K562 (cell line): ENCODE data around the gene NRXN3. TPM values are rescaled to one million over a fixed set of nuclear protein-coding genes. Genes with fewer than 3 reads are reported as not detected.

Source experiments
- ATAC-seq: fragments of 200-7000 bp; cut with Tn5 transposase; 3 replicates; pipeline ENCODE4 v1.9.1; 2020; ENCODE audit warnings: moderate library complexity
- BruUV-seq: library from RNA; stranded (reverse); fragments of 400-500 nt; replicated peaks from 2 replicates; lab custom pipeline; 2021; lab: Mats Ljungman, UMichigan
- CTCF ChIA-PET: fragments of 300-600 bp; formaldehyde crosslinking; extraction: SDS; loops from one replicate; lab custom pipeline; 2021; ENCODE audit warnings: low intra/inter-chr PET ratio; lab: Yijun Ruan, JAX
- POLR2A ChIA-PET: fragments of 300-600, 350-650 bp; sonication (Branson Sonifier 250); formaldehyde crosslinking; extraction: SDS; loops from one replicate; lab custom pipeline; 2021; ENCODE audit warnings: antibody characterized with exemption, inconsistent platforms; lab: Yijun Ruan, JAX
- DNase-seq, 4 experiments: peaks; one replicate each; pipeline versions ENCODE4 v3.0.0 to v3.0.0-alpha.2; 2011 to 2018; ENCODE audit warnings: low spot score in 3 of 4, mixed read lengths in 3 of 4; ENCODE audit errors: extremely low read depth in 1 of 4
- FAIRE-seq: peaks from 2 replicates; lab custom pipeline; 2011; peaks lifted over from hg19 to GRCh38; lab: Jason Lieb, UNC
- H2AFZ ChIP-seq: 2 replicates; pipeline ENCODE4 v1.6.0; 2011; ENCODE audit warnings: low read depth, low read length, control low read depth, inconsistent platforms
- H3K27ac ChIP-seq: fragments of 200-600 bp; 3 replicates; pipeline ENCODE4 v1.8.0; 2011; ENCODE audit warnings: low read depth, mild to moderate bottlenecking, control low read depth, inconsistent platforms, low read length, moderate library complexity, mixed read lengths; ENCODE audit errors: extremely low read depth
- H3K27me3 ChIP-seq, 2 experiments: fragments of 300-600 bp in 1 of 2; 2 replicates in 1 of 2; 3 replicates in 1 of 2; pipeline versions ENCODE4 v1.6.0 to v1.8.0; 2011; ENCODE audit warnings: inconsistent platforms in 2 of 2, low read length in 2 of 2, mild to moderate bottlenecking in 1 of 2, mixed read lengths in 1 of 2, moderate library complexity in 1 of 2; ENCODE audit not compliant: control insufficient read depth in 2 of 2, insufficient read depth in 2 of 2
- H3K36me3 ChIP-seq: fragments of 300-600 bp; 3 replicates; pipeline ENCODE4 v1.8.0; 2011; ENCODE audit warnings: mild to moderate bottlenecking, low read length, inconsistent platforms; ENCODE audit not compliant: control insufficient read depth, insufficient read depth
- H3K4me1 ChIP-seq, 2 experiments: fragments of 200-600 bp in 1 of 2; replicated peaks in 1 of 2; 2 replicates in 1 of 2; 3 replicates in 1 of 2; pipeline versions ENCODE4 v1.5.1 to v1.8.0; 2011; ENCODE audit warnings: inconsistent platforms in 2 of 2, low read length in 2 of 2, mild to moderate bottlenecking in 1 of 2, mixed read lengths in 1 of 2, moderate library complexity in 1 of 2; ENCODE audit not compliant: control insufficient read depth in 2 of 2, insufficient read depth in 2 of 2
- H3K4me2 ChIP-seq: 2 replicates; pipeline ENCODE4 v1.6.1; 2011; ENCODE audit warnings: low read length, control low read depth, inconsistent platforms, mixed read lengths; ENCODE audit not compliant: insufficient read depth
- H3K4me3 ChIP-seq: fragments of 200-600 bp; sonication (generic), shearing (Covaris generic); 2 replicates; pipeline ENCODE4 v1.5.1; 2016; ENCODE audit warnings: control low read depth, inconsistent platforms
- H3K79me2 ChIP-seq: fragments of 200-600 bp; 3 replicates; pipeline ENCODE4 v1.8.0; 2011; ENCODE audit warnings: low read length, inconsistent platforms; ENCODE audit not compliant: control insufficient read depth, insufficient read depth
- H3K9ac ChIP-seq, 2 experiments: 2 replicates each; pipeline versions ENCODE4 v1.6.0 to v1.6.1; 2011; ENCODE audit warnings: low read depth in 2 of 2, low read length in 2 of 2, control low read depth in 1 of 2, inconsistent platforms in 1 of 2, mild to moderate bottlenecking in 1 of 2, mixed read lengths in 1 of 2; ENCODE audit not compliant: insufficient read depth in 1 of 2
- H3K9me1 ChIP-seq: one replicate; pipeline ENCODE4 v1.6.0; 2011; ENCODE audit warnings: inconsistent platforms, mild to moderate bottlenecking, low read length, moderate library complexity; ENCODE audit not compliant: control insufficient read depth, insufficient read depth
- H3K9me3 ChIP-seq: replicated peaks from 2 replicates; pipeline ENCODE4 v1.5.1; 2011; ENCODE audit warnings: low read depth, low read length, inconsistent platforms; ENCODE audit not compliant: control insufficient read depth, insufficient read depth
- H4K20me1 ChIP-seq: replicated peaks from 2 replicates; pipeline ENCODE4 v1.6.1; 2011; ENCODE audit warnings: low read length, inconsistent platforms, mixed read lengths; ENCODE audit not compliant: control insufficient read depth, insufficient read depth
- MAFK ChIP-seq: IDR thresholded peaks from 2 replicates; pipeline ENCODE4 v1.6.1; 2011; ENCODE audit warnings: low read length, improper control_type of control experiment
- MTF1 ChIP-seq: fragments of 250-450 bp; sonication (Bioruptor Pico); IDR thresholded peaks from 2 replicates; pipeline ENCODE4 v1.9.0; 2021; ENCODE audit warnings: moderate library complexity, mild to moderate bottlenecking, inconsistent platforms, borderline replicate concordance
- RFX1 ChIP-seq: fragments of 450-650 bp; IDR thresholded peaks from 2 replicates; pipeline ENCODE4 v1.6.1; 2016; ENCODE audit warnings: mild to moderate bottlenecking, moderate library complexity
- ZNF239 ChIP-seq: fragments of 250-450 bp; sonication (Bioruptor Pico); IDR thresholded peaks from 2 replicates; pipeline ENCODE4 v1.4.0; 2020; ENCODE audit warnings: mild to moderate bottlenecking
- ZNF584 ChIP-seq: fragments of 200-800 bp; sonication (Bioruptor generic); IDR thresholded peaks from 2 replicates; pipeline ENCODE4 v1.6.1; 2016; ENCODE audit warnings: low read depth, mild to moderate bottlenecking, missing genetic modification characterization, missing compliant biosample characterization
- WGBS: fragments of 100-300 bp; shearing (Covaris generic); methylation state at CpG from one replicate; pipeline ENCODE4 v1.1.6; 2016; ENCODE audit warnings: low coverage, mixed read lengths; ENCODE audit not compliant: insufficient coverage; ENCODE audit errors: missing lambda C conversion rate; 5-methylcytosine and 5-hydroxymethylcytosine counted together
- in situ Hi-C: fragments of 300-500 bp; cut with MboI; formaldehyde crosslinking; loops from 4 replicates; pipeline ENCODE4 v1.15.0; 2018; ENCODE audit warnings: inconsistent platforms, mixed read lengths
- intact Hi-C: fragments of 100-400 bp; cut with micrococcal nuclease; formaldehyde crosslinking; loops from 2 replicates; pipeline ENCODE4 v1.14.2; 2022
- polyA plus RNA-seq, 8 experiments: library from polyadenylated mRNA; depleted of rRNA in 4 of 8; stranded (reverse) in 5 of 8; unstranded in 3 of 8; fragments of >200 nt; fragmentation: Nextera tagmentation in 2 of 8; fragmentation: Illumina TruSeq in 1 of 8; extraction: Ambion mirVana in 2 of 8; extraction: Trizol in 1 of 8; gene quantifications; 2 replicates each; pipeline versions ENCODE4 v1.2.1 to v1.2.3, GENCODE V29; 2011 to 2014; ENCODE audit warnings: inconsistent platforms in 1 of 8, missing spikeins in 1 of 8
- total RNA-seq, 7 experiments: library from RNA; depleted of rRNA in 6 of 7; stranded (reverse); fragments of >200 nt in 6 of 7; fragmentation: Illumina TruSeq in 2 of 7; extraction: Trizol in 2 of 7; gene quantifications; 2 replicates each; pipeline versions ENCODE4 v1.2.1 to v1.2.3, GENCODE V29; 2011 to 2021; ENCODE audit warnings: low replicate concordance in 1 of 7
- TF ChIP-seq, protein P1 (sequence below), 2 experiments: fragments of 450-650 bp in 1 of 2; sonication (generic) in 1 of 2; formaldehyde crosslinking in 1 of 2; IDR thresholded peaks in 1 of 2; conservative IDR thresholded peaks in 1 of 2; 2 replicates each; pipeline versions ENCODE4 v1.6.1 to v1.8.1; 2016 to 2023; ENCODE audit warnings: mild to moderate bottlenecking in 2 of 2, moderate library complexity in 2 of 2, inconsistent platforms in 1 of 2, missing genetic modification reagents in 1 of 2

NRXN3 gene
- total and polyA plus RNA-seq, 9 of the 15 experiments (the other 6 are each of a cell fraction or from before 2014, with no cell fraction given) = 0.09 TPM; not detected in 8

GRCh38 chr14:79242666-79243065 lies 1072.5 kb downstream of the NRXN3 start:
- no TSS peak for BruUV-seq
- no peaks in the 10 kb centered on the region for H3K4me1 ChIP-seq
- H3K27me3 ChIP-seq = no peaks in the 10 kb centered on the region
- no peak overlapping the region for H3K27ac ChIP-seq
- no peak for ATAC-seq
- no peaks in the 10 kb centered on the region for H3K9me3 ChIP-seq
- no peaks in the 10 kb centered on the region for H4K20me1 ChIP-seq
- in situ Hi-C loops (no loop called here), intact Hi-C loops (no loop called here)
- no peak for DNase-seq
- H2AFZ ChIP-seq = no peak overlapping the region
- no peaks in the 10 kb centered on the region for H3K36me3 ChIP-seq
- ChIA-PET CTCF (no interaction called here), POLR2A (no interaction called here)
- no peak overlapping the region for H3K4me2 ChIP-seq
- H3K9me1 ChIP-seq = no peaks in the 10 kb centered on the region
- no peak for FAIRE-seq
- H3K4me3 ChIP-seq = no peak overlapping the region
- H3K9ac ChIP-seq = no peak overlapping the region
- H3K79me2 ChIP-seq = no peaks in the 10 kb centered on the region
- no peak for TF ChIP-seq ZNF239
- no peak for TF ChIP-seq ZNF584
- TF ChIP-seq, protein P1, sequence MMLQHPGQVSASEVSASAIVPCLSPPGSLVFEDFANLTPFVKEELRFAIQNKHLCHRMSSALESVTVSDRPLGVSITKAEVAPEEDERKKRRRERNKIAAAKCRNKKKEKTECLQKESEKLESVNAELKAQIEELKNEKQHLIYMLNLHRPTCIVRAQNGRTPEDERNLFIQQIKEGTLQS (IDR thresholded peaks at IDR 0.05) = no peak
- TF ChIP-seq, protein P1 (CRISPR knock-in tag; conservative IDR thresholded peaks at IDR 0.05) = no peak
- TF ChIP-seq MAFK = no peak
- no peak for TF ChIP-seq RFX1
- no peak for TF ChIP-seq MTF1

GRCh38 chr14:79246173-79246572 lies 1076.0 kb downstream of the NRXN3 start:
- 0% methylated on average over 2 of the region's 3 CpGs for WGBS
- CTCF ChIA-PET = no interaction called here
- POLR2A ChIA-PET = no interaction called here

More at GRCh38 chr14:79246173-79246572, 1076.0 kb downstream of the NRXN3 start:
- Histone ChIP-seq H3K27ac (no peak overlapping the region), H3K4me1 (no peaks in the 10 kb centered on the region), H3K9me1 (no peaks in the 10 kb centered on the region), H3K4me2 (no peak overlapping the region), H2AFZ (no peak overlapping the region), H3K4me3 (no peak overlapping the region), H4K20me1 (no peaks in the 10 kb centered on the region), H3K9me3 (no peaks in the 10 kb centered on the region), H3K9ac (no peak overlapping the region), H3K36me3 (no peaks in the 10 kb centered on the region), H3K27me3 (no peaks in the 10 kb centered on the region), H3K79me2 (no peaks in the 10 kb centered on the region)
- in situ Hi-C loops (no loop called here), intact Hi-C loops (no loop called here)
- ATAC-seq (no peak), DNase-seq (no peak), FAIRE-seq (no peak)
- BruUV-seq = no TSS peak
